HepG2 (cell line): ENCODE results near the gene SRGAP3.

Experiments
- CBX5 ChIP-seq: sonication (generic); formaldehyde crosslinking; IDR thresholded peaks from 2 replicates; pipeline ENCODE4 v1.4.0; 2020; ENCODE audit warnings: missing genetic modification reagents, borderline replicate concordance
- KDM1A ChIP-seq: IDR thresholded peaks from 2 replicates; pipeline ENCODE4 v1.6.1; 2016; ENCODE audit warnings: missing compliant biosample characterization
- TF ChIP-seq, protein P1 (sequence below): sonication (generic); formaldehyde crosslinking; IDR thresholded peaks from 2 replicates; pipeline ENCODE4 v1.5.0; 2020; ENCODE audit warnings: mild to moderate bottlenecking, missing genetic modification reagents, moderate library complexity
- TF ChIP-seq, protein P2 (sequence below): sonication (generic); formaldehyde crosslinking; IDR thresholded peaks from 2 replicates; pipeline ENCODE4 v1.4.0; 2020; ENCODE audit warnings: missing genetic modification reagents
- TF ChIP-seq, protein P3 (sequence below): sonication (generic); formaldehyde crosslinking; IDR thresholded peaks from 2 replicates; pipeline ENCODE4 v1.4.0; 2020; ENCODE audit warnings: missing genetic modification reagents

- TF ChIP-seq KDM1A (CRISPR knock-in tag) (no peak), CBX5 (CRISPR knock-in tag) (no peak)
- TF ChIP-seq, protein P1, sequence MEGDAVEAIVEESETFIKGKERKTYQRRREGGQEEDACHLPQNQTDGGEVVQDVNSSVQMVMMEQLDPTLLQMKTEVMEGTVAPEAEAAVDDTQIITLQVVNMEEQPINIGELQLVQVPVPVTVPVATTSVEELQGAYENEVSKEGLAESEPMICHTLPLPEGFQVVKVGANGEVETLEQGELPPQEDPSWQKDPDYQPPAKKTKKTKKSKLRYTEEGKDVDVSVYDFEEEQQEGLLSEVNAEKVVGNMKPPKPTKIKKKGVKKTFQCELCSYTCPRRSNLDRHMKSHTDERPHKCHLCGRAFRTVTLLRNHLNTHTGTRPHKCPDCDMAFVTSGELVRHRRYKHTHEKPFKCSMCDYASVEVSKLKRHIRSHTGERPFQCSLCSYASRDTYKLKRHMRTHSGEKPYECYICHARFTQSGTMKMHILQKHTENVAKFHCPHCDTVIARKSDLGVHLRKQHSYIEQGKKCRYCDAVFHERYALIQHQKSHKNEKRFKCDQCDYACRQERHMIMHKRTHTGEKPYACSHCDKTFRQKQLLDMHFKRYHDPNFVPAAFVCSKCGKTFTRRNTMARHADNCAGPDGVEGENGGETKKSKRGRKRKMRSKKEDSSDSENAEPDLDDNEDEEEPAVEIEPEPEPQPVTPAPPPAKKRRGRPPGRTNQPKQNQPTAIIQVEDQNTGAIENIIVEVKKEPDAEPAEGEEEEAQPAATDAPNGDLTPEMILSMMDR, result no peak
- TF ChIP-seq, protein P2, sequence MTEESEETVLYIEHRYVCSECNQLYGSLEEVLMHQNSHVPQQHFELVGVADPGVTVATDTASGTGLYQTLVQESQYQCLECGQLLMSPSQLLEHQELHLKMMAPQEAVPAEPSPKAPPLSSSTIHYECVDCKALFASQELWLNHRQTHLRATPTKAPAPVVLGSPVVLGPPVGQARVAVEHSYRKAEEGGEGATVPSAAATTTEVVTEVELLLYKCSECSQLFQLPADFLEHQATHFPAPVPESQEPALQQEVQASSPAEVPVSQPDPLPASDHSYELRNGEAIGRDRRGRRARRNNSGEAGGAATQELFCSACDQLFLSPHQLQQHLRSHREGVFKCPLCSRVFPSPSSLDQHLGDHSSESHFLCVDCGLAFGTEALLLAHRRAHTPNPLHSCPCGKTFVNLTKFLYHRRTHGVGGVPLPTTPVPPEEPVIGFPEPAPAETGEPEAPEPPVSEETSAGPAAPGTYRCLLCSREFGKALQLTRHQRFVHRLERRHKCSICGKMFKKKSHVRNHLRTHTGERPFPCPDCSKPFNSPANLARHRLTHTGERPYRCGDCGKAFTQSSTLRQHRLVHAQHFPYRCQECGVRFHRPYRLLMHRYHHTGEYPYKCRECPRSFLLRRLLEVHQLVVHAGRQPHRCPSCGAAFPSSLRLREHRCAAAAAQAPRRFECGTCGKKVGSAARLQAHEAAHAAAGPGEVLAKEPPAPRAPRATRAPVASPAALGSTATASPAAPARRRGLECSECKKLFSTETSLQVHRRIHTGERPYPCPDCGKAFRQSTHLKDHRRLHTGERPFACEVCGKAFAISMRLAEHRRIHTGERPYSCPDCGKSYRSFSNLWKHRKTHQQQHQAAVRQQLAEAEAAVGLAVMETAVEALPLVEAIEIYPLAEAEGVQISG (CRISPR knock-in tag), result no peak
- TF ChIP-seq, protein P3, sequence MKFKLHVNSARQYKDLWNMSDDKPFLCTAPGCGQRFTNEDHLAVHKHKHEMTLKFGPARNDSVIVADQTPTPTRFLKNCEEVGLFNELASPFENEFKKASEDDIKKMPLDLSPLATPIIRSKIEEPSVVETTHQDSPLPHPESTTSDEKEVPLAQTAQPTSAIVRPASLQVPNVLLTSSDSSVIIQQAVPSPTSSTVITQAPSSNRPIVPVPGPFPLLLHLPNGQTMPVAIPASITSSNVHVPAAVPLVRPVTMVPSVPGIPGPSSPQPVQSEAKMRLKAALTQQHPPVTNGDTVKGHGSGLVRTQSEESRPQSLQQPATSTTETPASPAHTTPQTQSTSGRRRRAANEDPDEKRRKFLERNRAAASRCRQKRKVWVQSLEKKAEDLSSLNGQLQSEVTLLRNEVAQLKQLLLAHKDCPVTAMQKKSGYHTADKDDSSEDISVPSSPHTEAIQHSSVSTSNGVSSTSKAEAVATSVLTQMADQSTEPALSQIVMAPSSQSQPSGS (CRISPR knock-in tag), result no peak
These were observed 36.3 kb downstream of the SRGAP3 start for GRCh38 chr3:9213019-9213634.
